NCI-H510A treated with DMSO at 0.1 percent for 48 hours (cell line): ENCODE data around the gene CDADC1.
A peak's percentile ranks its signal among the peaks of the same experiment; 100 is the strongest.
"Not testable (repeated sequence)": the region's sequence is repeated elsewhere in the genome, so short reads cannot be mapped to it uniquely, and the experiment has no call there.

Experiments used
- DNase-seq: peaks from one replicate; lab custom pipeline; 2025; lab: John Stamatoyannopoulos, UW

CDADC1 gene

DNA sequence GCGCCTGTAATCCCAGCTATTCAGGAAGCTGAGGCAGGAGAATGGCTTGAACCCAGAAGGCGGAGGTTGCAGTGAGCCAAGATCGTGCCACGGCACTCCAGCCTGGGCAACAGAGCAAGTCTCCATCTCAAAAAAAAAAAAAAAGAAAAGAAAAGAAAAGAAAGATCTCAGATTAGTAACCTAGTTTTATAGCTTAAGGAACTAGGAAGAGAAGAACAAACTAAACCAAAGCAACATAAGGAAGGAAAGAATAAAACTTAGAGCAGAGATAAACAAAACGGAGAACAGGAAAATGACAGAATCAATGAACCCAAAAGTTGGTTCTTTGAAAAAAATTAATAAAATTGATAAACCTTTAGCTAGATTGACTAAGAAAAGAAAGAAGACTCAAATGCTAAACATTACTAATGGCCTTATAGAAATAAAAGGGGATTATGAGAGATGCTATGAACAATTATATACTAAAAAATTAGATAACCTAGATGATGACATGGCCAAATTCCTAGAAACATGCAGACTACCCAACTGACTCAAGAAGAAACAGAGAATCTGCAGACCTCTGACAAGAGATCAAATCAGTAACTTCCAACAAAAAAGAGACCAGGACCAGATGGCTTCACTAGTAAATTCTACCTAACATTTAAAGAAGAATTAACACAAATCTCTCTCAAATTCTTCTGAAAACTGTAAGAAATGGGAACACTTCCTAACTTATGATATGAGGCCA, 68.2 kb downstream of the CDADC1 start:
- no peak for DNase-seq

DNA sequence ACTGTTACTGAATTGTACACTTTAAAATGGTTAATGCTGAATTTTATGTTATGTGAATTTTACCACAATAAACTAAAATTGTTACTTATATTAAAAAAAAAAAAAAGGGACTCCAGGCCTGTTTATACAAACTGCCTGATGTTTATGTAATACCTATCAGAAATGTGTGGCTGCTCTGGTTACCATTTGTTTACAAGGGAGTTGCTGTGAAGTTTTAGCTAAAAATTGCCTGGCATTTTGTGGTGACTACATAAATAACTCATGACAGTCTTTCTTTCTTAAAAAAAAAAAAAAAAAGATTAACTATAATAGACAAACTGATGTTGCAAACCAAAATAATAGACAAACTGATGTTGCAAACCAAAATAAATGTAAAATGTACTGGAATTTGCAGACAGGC, 71.8 kb downstream of the CDADC1 start:
- DNase-seq: no peak

- DNase-seq: no peak
Observed at GRCh38 chr13:49319951-49320350, 72.2 kb downstream of the CDADC1 start.

GRCh38 chr13:49320975-49321374, 73.2 kb downstream of the CDADC1 start:
- DNase-seq: no peak

GRCh38 chr13:49322702-49323101, 75.0 kb downstream of the CDADC1 start:
- DNase-seq: no peak

- DNase-seq: no peak
Observed at GRCh38 chr13:49323344-49323743, 75.6 kb downstream of the CDADC1 start.

- DNase-seq: no peak
Observed at GRCh38 chr13:49326222-49326917, 78.6 kb downstream of the CDADC1 start.

DNA sequence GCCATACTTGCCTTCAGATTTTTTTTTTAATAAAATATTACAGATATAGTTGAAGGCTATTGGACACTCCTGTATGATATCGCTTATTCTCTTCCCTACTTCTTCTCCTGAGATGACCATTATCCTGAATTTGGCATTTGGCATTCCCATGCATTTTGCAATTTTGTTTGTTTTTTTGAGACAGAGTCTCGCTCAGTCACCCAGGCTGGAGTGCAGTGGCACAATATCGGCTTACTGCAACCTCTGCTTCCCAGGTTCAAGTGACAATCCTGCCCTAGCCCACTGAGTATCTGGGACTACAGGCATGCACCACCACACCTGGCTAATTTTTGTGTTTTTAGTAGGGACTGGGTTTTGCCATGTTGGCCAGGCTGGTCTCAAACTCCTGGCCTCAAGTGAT, 79.4 kb downstream of the CDADC1 start:
- DNase-seq: not testable (repeated sequence)

GRCh38 chr13:49329831-49330545, 82.3 kb downstream of the CDADC1 start:
- no peak for DNase-seq

GRCh38 chr13:49330546-49330864, 82.8 kb downstream of the CDADC1 start:
- no peak for DNase-seq

DNA sequence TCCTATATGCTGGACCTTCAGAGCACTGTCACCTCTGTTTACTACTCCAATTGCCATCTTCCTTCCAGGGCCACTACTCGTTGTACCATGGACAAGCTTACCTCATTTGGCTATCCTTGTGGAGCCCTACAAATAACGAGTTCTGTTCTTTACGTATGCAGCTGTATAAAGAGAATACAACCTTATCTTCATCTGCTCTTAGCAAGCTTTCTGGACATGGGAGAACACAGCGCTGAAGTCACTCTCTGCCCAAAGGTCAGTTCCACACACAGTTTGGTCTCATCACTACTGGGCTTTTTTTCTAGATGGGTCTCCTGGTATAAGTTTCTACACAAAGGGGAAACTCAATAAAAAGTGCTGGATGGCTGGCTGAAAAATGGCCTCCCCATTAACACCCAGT, 88.9 kb downstream of the CDADC1 start:
- no peak for DNase-seq

DNA sequence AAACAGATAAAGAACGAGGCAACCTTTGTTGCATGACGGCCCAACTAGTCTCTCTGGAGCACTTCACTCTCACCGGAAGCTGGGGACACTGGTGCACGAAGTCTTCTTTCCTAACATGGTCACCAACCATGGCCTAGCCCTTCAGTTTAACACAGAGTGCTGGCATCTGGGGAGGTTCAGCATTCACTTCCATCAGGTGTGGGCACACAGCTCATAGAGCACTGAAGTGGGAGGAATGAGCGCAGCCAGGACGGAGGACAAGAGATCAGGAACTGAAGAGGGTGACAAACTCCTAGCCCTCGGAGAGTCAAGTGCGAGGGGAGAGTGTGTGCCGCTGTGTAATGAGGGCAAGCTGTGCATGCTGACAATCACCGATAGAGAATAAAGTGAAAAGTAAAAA, 92.4 kb downstream of the CDADC1 start:
- DNase-seq: peak; percentile 31

- DNase-seq: no peak
Observed at GRCh38 chr13:49341517-49341916, 93.8 kb downstream of the CDADC1 start.

DNA sequence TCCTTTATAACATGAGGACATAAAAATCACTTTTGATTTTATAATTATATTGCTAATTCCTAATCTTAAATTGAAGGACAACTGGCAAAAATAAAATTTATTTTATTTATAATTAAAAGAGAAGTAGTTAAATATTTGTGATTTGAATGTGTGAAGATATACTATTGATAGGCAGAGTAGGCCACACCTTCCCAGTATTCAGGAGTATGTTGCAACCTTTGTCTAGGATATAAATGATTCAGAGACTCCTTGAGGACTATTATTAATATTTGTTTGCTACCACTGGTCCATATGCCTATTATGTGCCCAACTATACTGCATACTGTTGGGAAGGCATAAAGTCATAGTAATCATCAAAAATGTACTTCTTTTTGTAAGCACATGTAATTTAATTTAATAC, 94.2 kb downstream of the CDADC1 start:
- DNase-seq: no peak

DNA sequence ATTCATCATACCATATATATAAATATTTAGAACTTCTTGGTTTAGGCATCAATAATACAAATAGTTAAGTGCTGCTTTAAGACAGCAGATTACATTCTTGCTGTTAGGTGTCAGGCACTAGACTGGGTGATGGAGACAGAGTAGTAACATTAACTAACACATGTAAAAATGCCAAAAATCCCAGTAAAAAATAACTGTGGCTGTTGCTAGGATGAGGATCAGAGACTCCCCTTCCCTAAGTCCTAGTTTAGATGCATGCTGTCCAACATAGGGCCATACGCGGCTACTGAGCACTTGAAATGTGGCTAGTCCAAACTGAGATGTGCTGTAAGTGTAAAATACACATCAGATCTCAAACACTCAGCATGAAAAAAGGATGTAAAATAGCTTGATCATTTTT, 94.7 kb downstream of the CDADC1 start:
- no peak for DNase-seq
